GM13976 (cell line): ENCODE results near the gene CNPPD1.

ENCODE experiments used
- DNase-seq: peaks from one replicate; pipeline ENCODE4 v3.0.0; 2012; ENCODE audit warnings: low spot score
- CTCF ChIP-seq: IDR thresholded peaks from 2 replicates; pipeline ENCODE4 v1.5.1; 2012; ENCODE audit warnings: borderline replicate concordance, mild to moderate bottlenecking; ENCODE audit not compliant: insufficient read depth; ENCODE audit errors: extremely low read depth, missing control alignments, control extremely low read depth
- in situ Hi-C: fragments of 300-500 bp; cut with MboI; formaldehyde crosslinking; loops from one replicate; pipeline ENCODE4 v1.12.0; 2022; ENCODE audit warnings: low sequenced_read_pairs, mixed read lengths, inconsistent platforms; ENCODE audit not compliant: unreplicated experiment

The CNPPD1 gene

GRCh38 chr2:219214141-219214540, 37.4 kb upstream of the CNPPD1 start:
- in situ Hi-C loops = no loop called here
- no peak for TF ChIP-seq CTCF
- no peak for DNase-seq

GRCh38 chr2:219213486-219214071, 36.9 kb upstream of the CNPPD1 start:
- TF ChIP-seq CTCF = no peak
- no peak for DNase-seq
- in situ Hi-C loops = no loop called here

GRCh38 chr2:219213026-219213415, 36.3 kb upstream of the CNPPD1 start:
- in situ Hi-C loops = no loop called here
- DNase-seq = no peak
- no peak for TF ChIP-seq CTCF

- TF ChIP-seq CTCF = no peak
- no peak for DNase-seq
- in situ Hi-C loops = no loop called here
Observed at GRCh38 chr2:219210886-219211362, 34.2 kb upstream of the CNPPD1 start.

- no peak for DNase-seq
- in situ Hi-C loops = no loop called here
Observed at GRCh38 chr2:219210196-219210885, 33.6 kb upstream of the CNPPD1 start.

More at GRCh38 chr2:219210196-219210885, 33.6 kb upstream of the CNPPD1 start:
- no peak for TF ChIP-seq CTCF
